ENCODE measurements around the gene KLRF2.

Gene KLRF2

DNA sequence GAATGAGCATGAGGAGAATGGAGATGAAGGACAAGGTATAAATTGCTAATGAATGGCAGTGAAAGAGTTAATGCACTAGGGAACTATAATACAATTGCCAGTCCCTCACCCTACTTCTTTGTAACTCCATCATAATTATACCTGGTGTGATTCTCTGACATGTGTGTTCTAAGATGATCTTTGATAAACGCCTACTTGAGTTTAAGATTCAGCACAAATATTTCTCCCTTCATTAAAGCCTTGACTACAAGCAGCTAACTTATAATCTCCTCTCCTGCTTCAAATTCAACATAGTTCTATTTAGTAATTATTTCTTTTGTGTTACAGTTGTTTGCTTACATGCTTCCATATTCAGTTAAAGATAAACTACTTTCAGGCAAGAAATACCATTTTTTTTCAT, 60.5 kb downstream of the KLRF2 start:
- H3K4me2 ChIP-seq (ENCODE audit: low read length) = no peak overlapping the region
- no peaks in the 10 kb centered on the region for H3K36me3 ChIP-seq (ENCODE audit: insufficient read depth, low read length)
- H3K4me1 ChIP-seq (ENCODE audit: control insufficient read depth, insufficient read depth, low read length) = no peaks in the 10 kb centered on the region
- no peak overlapping the region for H3K4me3 ChIP-seq (ENCODE audit: low read length)
- peaks cover 23% of the 10 kb centered on the region for H3K27me3 ChIP-seq (ENCODE audit: control insufficient read depth, insufficient read depth, low read length)
- no peaks in the 10 kb centered on the region for H3K9me3 ChIP-seq (replicated peaks; ENCODE audit: low read length)
- H3K9ac ChIP-seq (ENCODE audit: low read depth, low read length) = no peak overlapping the region

DNA sequence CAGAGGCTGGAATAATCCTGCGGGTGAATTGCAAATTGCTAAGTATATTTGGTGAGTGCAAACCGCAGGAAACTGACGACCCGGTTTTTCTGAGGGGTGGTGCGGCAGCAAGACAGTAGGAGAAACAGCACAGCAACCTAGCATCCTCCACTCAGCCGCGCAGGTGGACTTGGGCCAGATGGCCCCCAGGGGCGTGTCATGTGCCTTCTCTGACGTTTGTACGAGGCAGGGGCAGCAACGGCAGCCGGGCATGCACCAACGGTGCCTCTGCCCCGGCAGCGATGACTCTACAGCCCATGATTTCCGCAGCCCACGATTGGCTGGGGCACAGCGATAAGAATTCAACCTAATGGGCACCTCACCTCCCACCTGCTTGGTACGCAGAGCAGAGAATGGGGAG, 62.0 kb downstream of the KLRF2 start:
- Histone ChIP-seq H3K9me3 (replicated peaks; ENCODE audit: low read length) (no peaks in the 10 kb centered on the region), H3K4me2 (ENCODE audit: low read length) (no peak overlapping the region), H3K4me1 (ENCODE audit: control insufficient read depth, insufficient read depth, low read length) (no peaks in the 10 kb centered on the region), H3K4me3 (ENCODE audit: low read length) (no peak overlapping the region), H3K27me3 (ENCODE audit: control insufficient read depth, insufficient read depth, low read length) (peaks cover 23% of the 10 kb centered on the region), H3K36me3 (ENCODE audit: insufficient read depth, low read length) (no peaks in the 10 kb centered on the region), H3K9ac (ENCODE audit: low read depth, low read length) (no peak overlapping the region)

DNA sequence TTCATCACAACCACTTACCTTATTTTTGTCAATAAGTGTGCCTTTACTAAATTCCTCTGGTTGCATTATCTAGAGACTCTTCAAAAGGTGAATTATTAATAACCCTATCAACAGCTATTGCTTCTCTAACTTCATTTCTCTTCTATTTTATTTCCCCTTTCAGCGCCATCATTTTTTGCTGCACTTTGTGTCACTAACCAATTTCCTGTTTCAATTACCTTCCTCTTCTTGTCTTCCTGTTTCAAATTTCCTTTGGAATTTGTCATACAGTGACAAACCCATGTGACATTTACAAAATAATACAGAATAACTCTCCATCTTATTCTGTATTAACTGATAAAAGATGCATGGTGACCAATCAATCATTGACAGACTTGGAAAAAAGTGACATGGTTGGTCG, 63.1 kb downstream of the KLRF2 start:
- Histone ChIP-seq H3K27me3 (ENCODE audit: control insufficient read depth, insufficient read depth, low read length) (peaks cover 28% of the 10 kb centered on the region), H3K4me2 (ENCODE audit: low read length) (no peak overlapping the region), H3K4me1 (ENCODE audit: control insufficient read depth, insufficient read depth, low read length) (no peaks in the 10 kb centered on the region), H3K4me3 (ENCODE audit: low read length) (no peak overlapping the region), H3K9me3 (replicated peaks; ENCODE audit: low read length) (no peaks in the 10 kb centered on the region), H3K9ac (ENCODE audit: low read depth, low read length) (no peak overlapping the region), H3K36me3 (ENCODE audit: insufficient read depth, low read length) (no peaks in the 10 kb centered on the region)
